ENCODE results near the gene KIAA1549. TPM values are rescaled to one million over a fixed set of nuclear protein-coding genes. Genes with fewer than 3 reads are reported as not detected.

Gene KIAA1549
- total and polyA plus RNA-seq, 2 of the 4 experiments (the other 2 are of a cell fraction), result 1.3 to 3.3 TPM

GRCh38 chr7:138900035-138900828 lies 81.0 kb downstream of the KIAA1549 start:
- POLR2A ChIA-PET (ENCODE audit: unreplicated experiment), result no interaction called here
- H4K5ac ChIP-seq (ENCODE audit: low read depth, low read length), result no peak overlapping the region
- H3K4me3 ChIP-seq (ENCODE audit: insufficient read depth, low read depth, low read length), result no peak overlapping the region
- no peak overlapping the region for H2BK120ac ChIP-seq (ENCODE audit: low read depth, low read length)
- no TSS peak for BruUV-seq (replicated peaks)
- no peaks in the 10 kb centered on the region for H3K79me1 ChIP-seq (ENCODE audit: low read depth in 1 of 2, low read length in 2 of 2)
- H3K56ac ChIP-seq (ENCODE audit: extremely low read depth, insufficient read depth, low read length), result no peak overlapping the region
- H2AK9ac ChIP-seq (replicated peaks; ENCODE audit: low read depth, low read length, poor library complexity), result no peak overlapping the region
- in situ Hi-C loops (cut with MboI; ENCODE audit: low sequenced_read_pairs) (no loop called here), dilution Hi-C loops (cut with HindIII; ENCODE audit: low sequenced_read_pairs, unreplicated experiment) (no loop called here), intact Hi-C loops (cut with micrococcal nuclease) (no loop called here)
- H3K14ac ChIP-seq (replicated peaks; ENCODE audit: low read depth, low read length), result 0 out of 2 replicates have a peak overlapping the region, but pooled peaks have one; percentile 3
- H3K4me2 ChIP-seq (ENCODE audit: low read depth, low read length), result no peak overlapping the region
- H3K4ac ChIP-seq (ENCODE audit: low read depth, low read length), result no peak overlapping the region
- TF ChIP-seq RFX5 (IDR thresholded peaks at IDR 0.05; ENCODE audit: low read depth, low read length) (no peak), SMC3 (IDR thresholded peaks at IDR 0.05; ENCODE audit: low read depth, low read length) (no peak), USF2 (IDR thresholded peaks at IDR 0.05; ENCODE audit: low read depth, low read length) (no peak), NFE2L2 (IDR thresholded peaks at IDR 0.05; ENCODE audit: low read depth, low read length) (no peak), CEBPB (IDR thresholded peaks at IDR 0.05; ENCODE audit: low read depth, low read length) (no peak), RCOR1 (IDR thresholded peaks at IDR 0.05; ENCODE audit: insufficient replicate concordance, low read length) (no peak), MXI1 (IDR thresholded peaks at IDR 0.05; ENCODE audit: borderline replicate concordance, low read depth, low read length) (no peak), CTCF (conservative IDR thresholded peaks at IDR 0.05; ENCODE audit: low read depth, low read length) (no peak), ELK1 (IDR thresholded peaks at IDR 0.05; ENCODE audit: borderline replicate concordance, low read depth, low read length) (no peak), MAZ (IDR thresholded peaks at IDR 0.05; ENCODE audit: borderline replicate concordance, low read depth, low read length) (no peak)
- no peak overlapping the region for H4K91ac ChIP-seq (ENCODE audit: insufficient read depth, low read depth, low read length)
- H3K9me3 ChIP-seq (ENCODE audit: control insufficient read depth, insufficient read depth, low read length), result no peaks in the 10 kb centered on the region
- H3K23ac ChIP-seq (ENCODE audit: low read depth, low read length), result no peak overlapping the region
- H3K27me3 ChIP-seq (ENCODE audit: control insufficient read depth, insufficient read depth, low read length), result no peaks in the 10 kb centered on the region
- H2AK5ac ChIP-seq (ENCODE audit: low read depth, low read length), result no peak overlapping the region
- H3K18ac ChIP-seq (ENCODE audit: low read depth, low read length), result no peak overlapping the region
- H4K8ac ChIP-seq (ENCODE audit: low read depth in 2 of 2, low read length in 2 of 2), result no peak overlapping the region
- H3K9me1 ChIP-seq (ENCODE audit: insufficient read depth, low read length), result peaks cover 3% of the 10 kb centered on the region; the same call in 1 of the 2 replicates
- H3K36me3 ChIP-seq (ENCODE audit: control insufficient read depth, insufficient read depth, low read length), result peaks cover 7% of the 10 kb centered on the region
- 41% methylated on average over 4 of the region's 12 CpGs; no CpG with 5 or more reads in 1 of the 2 experiments for WGBS, 2 experiments (ENCODE audit: extremely low coverage in 2 of 2, insufficient read length in 1 of 2)
- peaks cover 3% of the 10 kb centered on the region; the same call in 1 of the 2 replicates for H3K4me1 ChIP-seq (ENCODE audit: control insufficient read depth, insufficient read depth, low read length)
- no peak overlapping the region for H3K9ac ChIP-seq (ENCODE audit: low read depth, low read length)
- CTCF ChIA-PET, result interaction anchor here (0.6 to 0.9 kb wide), 2 partner anchors 12 to 14 kb away, joined by 3 read pairs; no protein-coding TSS in a partner anchor
- H2BK15ac ChIP-seq (ENCODE audit: low read depth, low read length), result no peak overlapping the region
- DNase-seq (peak; percentile 65), ATAC-seq (ENCODE audit: low read depth) (peak; percentile 35; the same call in 1 of the 2 replicates)
- no peaks in the 10 kb centered on the region for H4K20me1 ChIP-seq (ENCODE audit: insufficient read depth, low read length)
- no peak overlapping the region for H2BK5ac ChIP-seq (ENCODE audit: low read depth, low read length, poor library complexity, severe bottlenecking)
- H3K27ac ChIP-seq (ENCODE audit: insufficient read depth, low read length), result no peak overlapping the region
- H2AFZ ChIP-seq (replicated peaks; ENCODE audit: low read length, poor library complexity), result no peak overlapping the region
- no peak overlapping the region for H2BK20ac ChIP-seq (ENCODE audit: low read depth, low read length)
